ENCODE measurements around the gene RASD1. TPM values are rescaled to one million over a fixed set of nuclear protein-coding genes. Genes with fewer than 3 reads are reported as not detected.

RASD1 gene
- total and polyA plus RNA-seq, 2 of the 4 experiments (the other 2 are of a cell fraction): 0.54 to 1.8 TPM

DNA sequence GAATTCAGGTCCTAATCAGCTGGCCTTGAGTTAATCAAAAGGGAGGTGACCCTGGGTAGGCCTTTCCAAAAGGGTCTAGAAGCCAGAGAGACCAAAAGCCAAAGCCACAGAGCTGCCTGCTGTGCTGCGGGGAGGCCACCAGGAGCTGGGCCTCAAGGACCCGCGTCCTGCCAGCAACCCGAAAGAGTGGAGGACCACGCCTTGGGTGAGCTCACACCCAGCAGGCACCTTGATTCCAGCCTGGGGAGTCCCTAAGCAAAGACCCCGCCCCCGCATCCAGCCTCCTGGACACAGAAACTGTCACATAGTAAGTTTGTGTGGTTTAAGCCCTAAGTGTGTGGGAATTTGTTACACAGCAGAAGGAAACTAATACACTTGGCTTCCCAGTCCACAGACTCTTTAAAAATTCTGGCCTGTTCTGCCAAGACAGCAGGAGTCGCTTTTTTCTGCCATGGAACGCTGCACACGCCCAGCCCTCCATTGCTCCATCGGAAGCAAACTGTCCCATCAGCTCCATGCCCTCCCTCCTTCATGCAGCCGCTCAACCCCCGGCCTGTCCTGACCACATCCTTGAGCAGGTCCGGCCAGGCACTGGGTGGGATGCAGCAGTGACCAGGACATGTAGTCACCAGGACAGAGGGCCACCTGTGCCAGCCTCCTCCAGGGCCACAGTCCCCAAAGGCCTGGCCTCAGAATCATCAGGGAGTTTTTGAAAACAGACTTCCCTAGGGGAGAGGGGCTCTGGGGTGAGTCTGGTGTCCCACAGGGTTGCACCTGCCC, 20.9 kb upstream of the RASD1 start (continued):
- TF ChIP-seq MXI1 (IDR thresholded peaks at IDR 0.05; ENCODE audit: borderline replicate concordance, low read depth, low read length): no peak

GRCh38 chr17:17515934-17516930, 20.0 kb upstream of the RASD1 start:
- CTCF ChIA-PET: interaction anchor here (0.8 kb wide), 1 partner anchor 19 kb away, joined by 3 read pairs; no protein-coding TSS in a partner anchor
- Histone ChIP-seq H3K36me3 (ENCODE audit: control insufficient read depth, insufficient read depth, low read length) (no peaks in the 10 kb centered on the region), H4K20me1 (ENCODE audit: insufficient read depth, low read length) (peaks cover 27% of the 10 kb centered on the region), H2AK5ac (ENCODE audit: low read depth, low read length) (no peak overlapping the region), H3K27me3 (ENCODE audit: control insufficient read depth, insufficient read depth, low read length) (peaks cover 2% of the 10 kb centered on the region; the same call in 1 of the 2 replicates), H3K4ac (ENCODE audit: low read depth, low read length) (no peak overlapping the region), H3K4me2 (ENCODE audit: low read depth, low read length) (no peak overlapping the region), H4K5ac (ENCODE audit: low read depth, low read length) (no peak overlapping the region), H3K23ac (ENCODE audit: low read depth, low read length) (no peak overlapping the region), H2BK20ac (ENCODE audit: low read depth, low read length) (no peak overlapping the region), H3K79me1 (ENCODE audit: low read depth in 1 of 2, low read length in 2 of 2) (no peaks in the 10 kb centered on the region), H3K18ac (ENCODE audit: low read depth, low read length) (no peak overlapping the region), H4K8ac (ENCODE audit: low read depth in 2 of 2, low read length in 2 of 2) (no peak overlapping the region), H2AK9ac (replicated peaks; ENCODE audit: low read depth, low read length, poor library complexity) (no peak overlapping the region), H2BK120ac (ENCODE audit: low read depth, low read length) (no peak overlapping the region), H3K9me1 (ENCODE audit: insufficient read depth, low read length) (peaks cover 4% of the 10 kb centered on the region; the same call in 1 of the 2 replicates), H3K9ac (ENCODE audit: low read depth, low read length) (no peak overlapping the region), H4K91ac (ENCODE audit: insufficient read depth, low read depth, low read length) (no peak overlapping the region), H3K4me3 (ENCODE audit: insufficient read depth, low read depth, low read length) (no peak overlapping the region), H3K56ac (ENCODE audit: extremely low read depth, insufficient read depth, low read length) (no peak overlapping the region), H3K9me3 (ENCODE audit: control insufficient read depth, insufficient read depth, low read length) (no peaks in the 10 kb centered on the region), H2BK15ac (ENCODE audit: low read depth, low read length) (no peak overlapping the region), H3K14ac (replicated peaks; ENCODE audit: low read depth, low read length) (no peak overlapping the region), H3K27ac (ENCODE audit: insufficient read depth, low read length) (no peak overlapping the region), H3K4me1 (ENCODE audit: control insufficient read depth, insufficient read depth, low read length) (peaks cover 12% of the 10 kb centered on the region), H2BK5ac (ENCODE audit: low read depth, low read length, poor library complexity, severe bottlenecking) (no peak overlapping the region), H2AFZ (replicated peaks; ENCODE audit: low read length, poor library complexity) (peak overlapping the region; percentile 9)
- no peak for ATAC-seq (ENCODE audit: low read depth)
- intact Hi-C loops (cut with micrococcal nuclease) (no loop called here), in situ Hi-C loops (cut with MboI; ENCODE audit: low sequenced_read_pairs) (no loop called here), dilution Hi-C loops (cut with HindIII; ENCODE audit: low sequenced_read_pairs, unreplicated experiment) (no loop called here)
- POLR2A ChIA-PET (ENCODE audit: unreplicated experiment): no interaction called here
- peak; percentile 68 for DNase-seq
- WGBS, 2 experiments (ENCODE audit: extremely low coverage in 2 of 2, insufficient read length in 1 of 2): 50% methylated on average over 6 of the region's 21 CpGs; no CpG with 5 or more reads in 1 of the 2 experiments
- TF ChIP-seq BHLHE40 (IDR thresholded peaks at IDR 0.05; ENCODE audit: low read depth, low read length): 0 out of 2 replicates have a peak, but pooled peaks have one; percentile 16
- no peak for TF ChIP-seq MXI1 (IDR thresholded peaks at IDR 0.05; ENCODE audit: borderline replicate concordance, low read depth, low read length)
- TF ChIP-seq FOS (IDR thresholded peaks at IDR 0.05; ENCODE audit: low read depth, low read length): peak; percentile 43; the same call in 1 of the 2 replicates
- no peak for TF ChIP-seq NFE2L2 (IDR thresholded peaks at IDR 0.05; ENCODE audit: low read depth, low read length)
- TF ChIP-seq RCOR1 (IDR thresholded peaks at IDR 0.05; ENCODE audit: insufficient replicate concordance, low read length): no peak
- no TSS peak for BruUV-seq (replicated peaks)
